H9 (cell line): Measurements from ENCODE around the gene NCOA1. TPM values are rescaled to one million over a fixed set of nuclear protein-coding genes. Genes with fewer than 3 reads are reported as not detected.

ENCODE experiments used
- DNase-seq: peaks from one replicate; pipeline ENCODE4 v3.0.0-alpha.2; 2017
- H2AFZ ChIP-seq: one replicate; pipeline ENCODE4 v1.6.1; 2013; ENCODE audit warnings: mild to moderate bottlenecking, low read length, control low read depth, moderate library complexity
- H2AK5ac ChIP-seq: 2 replicates; pipeline ENCODE4 v1.6.1; 2013; ENCODE audit warnings: low read length, control low read depth, mixed read lengths; ENCODE audit not compliant: insufficient read length
- H2BK120ac ChIP-seq: one replicate; pipeline ENCODE4 v1.6.1; 2013; ENCODE audit warnings: low read depth, mild to moderate bottlenecking, low read length, control low read depth, inconsistent platforms; ENCODE audit not compliant: poor library complexity, severe bottlenecking
- H2BK12ac ChIP-seq: 2 replicates; pipeline ENCODE4 v1.6.1; 2013; ENCODE audit warnings: low read length, control low read depth, mixed read lengths, low read depth; ENCODE audit not compliant: insufficient read length
- H2BK15ac ChIP-seq: 2 replicates; pipeline ENCODE4 v1.6.1; 2013; ENCODE audit warnings: low read depth, low read length, control low read depth
- H2BK20ac ChIP-seq: one replicate; pipeline ENCODE4 v1.6.1; 2013; ENCODE audit warnings: low read depth, mild to moderate bottlenecking, low read length, control low read depth, inconsistent platforms; ENCODE audit not compliant: poor library complexity, severe bottlenecking
- H2BK5ac ChIP-seq: 2 replicates; pipeline ENCODE4 v1.6.1; 2013; ENCODE audit warnings: low read length, control low read depth, mixed read lengths; ENCODE audit not compliant: insufficient read length
- H3K14ac ChIP-seq: 2 replicates; pipeline ENCODE4 v1.6.1; 2013; ENCODE audit warnings: low read length, control low read depth; ENCODE audit not compliant: insufficient read depth
- H3K18ac ChIP-seq: 2 replicates; pipeline ENCODE4 v1.6.1; 2013; ENCODE audit warnings: low read depth, mild to moderate bottlenecking, mixed read lengths, low read length, control low read depth; ENCODE audit not compliant: insufficient read length
- H3K23ac ChIP-seq: 2 replicates; pipeline ENCODE4 v1.6.1; 2013; ENCODE audit warnings: low read length, control low read depth, mixed read lengths, low read depth; ENCODE audit not compliant: insufficient read length
- H3K23me2 ChIP-seq: 2 replicates; pipeline ENCODE4 v1.6.1; 2013; ENCODE audit warnings: low read depth, mild to moderate bottlenecking, mixed read lengths, low read length, control low read depth; ENCODE audit not compliant: insufficient read length, poor library complexity, severe bottlenecking
- H3K27ac ChIP-seq: 2 replicates; pipeline ENCODE4 v1.5.1; 2013; ENCODE audit warnings: low read length, control low read depth, mixed read lengths, low read depth; ENCODE audit not compliant: insufficient read length
- H3K27me3 ChIP-seq: 2 replicates; pipeline ENCODE4 v1.6.1; 2013; ENCODE audit warnings: low read length, control low read depth, inconsistent platforms; ENCODE audit not compliant: insufficient read depth
- H3K4ac ChIP-seq: 2 replicates; pipeline ENCODE4 v1.6.1; 2013; ENCODE audit warnings: low read depth, mild to moderate bottlenecking, control low read depth, inconsistent platforms, low read length, moderate library complexity
- H3K4me1 ChIP-seq: 2 replicates; pipeline ENCODE4 v1.6.1; 2013; ENCODE audit warnings: low read length, control low read depth, inconsistent platforms; ENCODE audit not compliant: insufficient read depth
- H3K4me2 ChIP-seq: 2 replicates; pipeline ENCODE4 v1.6.1; 2013; ENCODE audit warnings: low read length, control low read depth, mixed read lengths; ENCODE audit not compliant: insufficient read length, insufficient read depth
- H3K56ac ChIP-seq: 2 replicates; pipeline ENCODE4 v1.6.1; 2013; ENCODE audit warnings: low read depth, mild to moderate bottlenecking, mixed read lengths, low read length, control low read depth; ENCODE audit not compliant: insufficient read length
- H3K79me1 ChIP-seq: 2 replicates; pipeline ENCODE4 v1.6.1; 2013; ENCODE audit warnings: low read depth, mild to moderate bottlenecking, moderate library complexity, low read length, control low read depth, inconsistent platforms; ENCODE audit not compliant: insufficient read depth, poor library complexity, severe bottlenecking
- H3K79me2 ChIP-seq: 2 replicates; pipeline ENCODE4 v1.6.1; 2013; ENCODE audit warnings: low read length, control low read depth, inconsistent platforms; ENCODE audit not compliant: insufficient read depth
- H3K9ac ChIP-seq: 2 replicates; pipeline ENCODE4 v1.6.1; 2013; ENCODE audit warnings: low read length, control low read depth, mixed read lengths; ENCODE audit not compliant: insufficient read length; ENCODE audit errors: extremely low read depth
- H3K9me3 ChIP-seq: one replicate; pipeline ENCODE4 v1.6.1; 2013; ENCODE audit warnings: low read depth, low read length, inconsistent platforms; ENCODE audit not compliant: control insufficient read depth
- H3T11ph ChIP-seq: one replicate; pipeline ENCODE4 v1.6.1; 2013; ENCODE audit warnings: mild to moderate bottlenecking, low read length, control low read depth, inconsistent platforms
- H4K20me1 ChIP-seq: one replicate; pipeline ENCODE4 v1.6.1; 2013; ENCODE audit not compliant: control insufficient read depth, insufficient read length, insufficient read depth
- H4K5ac ChIP-seq: 2 replicates; pipeline ENCODE4 v1.6.1; 2013; ENCODE audit warnings: low read depth, mild to moderate bottlenecking, mixed read lengths, low read length, control low read depth; ENCODE audit not compliant: insufficient read length
- H4K8ac ChIP-seq: replicated peaks from 2 replicates; pipeline ENCODE4 v1.6.1; 2013; ENCODE audit warnings: low read length, control low read depth, mixed read lengths, low read depth; ENCODE audit not compliant: insufficient read length
- H4K91ac ChIP-seq: 2 replicates; pipeline ENCODE4 v1.6.1; 2013; ENCODE audit warnings: low read depth, mild to moderate bottlenecking, moderate library complexity, mixed read lengths, low read length, control low read depth; ENCODE audit not compliant: insufficient read length
- H3K27ac Mint-ChIP-seq, 3 experiments: 2 replicates in 2 of 3; 3 replicates in 1 of 3; pipeline ENCODE4 v1.8.0; 2020 to 2021; ENCODE audit warnings: mixed read lengths in 3 of 3, mild to moderate bottlenecking in 1 of 3, moderate library complexity in 1 of 3
- H3K27me3 Mint-ChIP-seq: 2 replicates; pipeline ENCODE4 v1.8.0; 2021; ENCODE audit warnings: low read depth, mild to moderate bottlenecking, moderate library complexity, mixed read lengths
- H3K36me3 Mint-ChIP-seq, 3 experiments: 2 replicates in 2 of 3; 3 replicates in 1 of 3; pipeline ENCODE4 v1.8.0; 2020 to 2021; ENCODE audit warnings: low read depth in 3 of 3, mixed read lengths in 3 of 3; ENCODE audit not compliant: insufficient read depth in 1 of 3
- H3K4me1 Mint-ChIP-seq, 2 experiments: 2 replicates each; pipeline ENCODE4 v1.8.0; 2020; ENCODE audit warnings: mixed read lengths in 2 of 2
- H3K4me3 Mint-ChIP-seq, 2 experiments: 2 replicates in 1 of 2; 3 replicates in 1 of 2; pipeline ENCODE4 v1.8.0; 2020 to 2021; ENCODE audit warnings: mild to moderate bottlenecking in 2 of 2, mixed read lengths in 2 of 2, moderate library complexity in 1 of 2
- H3K9me3 Mint-ChIP-seq, 2 experiments: 2 replicates in 1 of 2; 3 replicates in 1 of 2; pipeline ENCODE4 v1.8.0; 2020; ENCODE audit warnings: mild to moderate bottlenecking in 2 of 2, mixed read lengths in 2 of 2, moderate library complexity in 1 of 2
- CTCF ChIP-seq: fragments of 200-600 bp; sonication (generic); conservative IDR thresholded peaks from 3 replicates; pipeline ENCODE4 v1.8.0; 2021; ENCODE audit warnings: antibody characterized with exemption, mild to moderate bottlenecking
- WGBS: extraction: QIAGEN DNeasy Blood & Tissue Kit; methylation state at CpG from one replicate; pipeline ENCODE4 v1.1.7; 2013; ENCODE audit warnings: missing lambda C conversion rate, low lambda C conversion rate, mixed read lengths; ENCODE audit not compliant: insufficient read length; ENCODE audit errors: extremely low coverage; 5-methylcytosine and 5-hydroxymethylcytosine counted together
- total RNA-seq: library from RNA; stranded (reverse); gene quantifications from 2 replicates; pipeline ENCODE4 v1.2.1, GENCODE V29; 2021

Gene NCOA1
- total RNA-seq, 1 experiment from 2014 or later = 14.8 TPM

- no peak overlapping the region for H4K91ac ChIP-seq
- H3K9me3 ChIP-seq = no peaks in the 10 kb centered on the region
- no peaks in the 10 kb centered on the region for H3K4me1 ChIP-seq
- Mint-ChIP-seq H3K36me3 (peaks cover 0 to 9% (median 4%) of the 10 kb centered on the region in 3 experiments; a peak in 4 of 7 replicates), H3K9me3 (peaks cover 11 to 13% of the 10 kb centered on the region in 2 experiments; a peak in 4 of 5 replicates), H3K4me3 (no peak overlapping the region), H3K27me3 (peaks cover 5% of the 10 kb centered on the region), H3K27ac (no peak overlapping the region), H3K4me1 (peaks cover 5 to 8% of the 10 kb centered on the region in 2 experiments; a peak in 2 of 4 replicates)
- H3K23ac ChIP-seq = no peak overlapping the region
- no peak overlapping the region for H2AK5ac ChIP-seq
- WGBS = no CpG with 5 or more reads among the region's 5 CpGs
- H2AFZ ChIP-seq = no peak overlapping the region
- no peak overlapping the region for H2BK12ac ChIP-seq
- no peaks in the 10 kb centered on the region for H3K23me2 ChIP-seq
- H3K4me2 ChIP-seq = no peak overlapping the region
- no peak for TF ChIP-seq CTCF
- no peaks in the 10 kb centered on the region for H3K79me1 ChIP-seq
- no peak overlapping the region; the same call in 1 of the 2 replicates for H2BK15ac ChIP-seq
- H2BK20ac ChIP-seq = no peak overlapping the region
- no peak overlapping the region for H3K14ac ChIP-seq
- H3K9ac ChIP-seq = no peak overlapping the region
- H3T11ph ChIP-seq = no peak overlapping the region
- H3K27ac ChIP-seq = no peak overlapping the region
- no peak overlapping the region for H3K56ac ChIP-seq
- H3K18ac ChIP-seq = peak overlapping the region; percentile 29
- no peak overlapping the region for H3K4ac ChIP-seq
- no peaks in the 10 kb centered on the region for H3K27me3 ChIP-seq
- no peak overlapping the region for H4K8ac ChIP-seq
- no peak overlapping the region for H4K5ac ChIP-seq
- H4K20me1 ChIP-seq = no peaks in the 10 kb centered on the region
- no peak for DNase-seq
- no peaks in the 10 kb centered on the region for H3K79me2 ChIP-seq
- H2BK120ac ChIP-seq = no peak overlapping the region
- H2BK5ac ChIP-seq = no peak overlapping the region
Observed at GRCh38 chr2:24482251-24482971, 8.6 kb upstream of the NCOA1 start.
